ENCODE measurements around the gene RNF123. TPM values are rescaled to one million over a fixed set of nuclear protein-coding genes. Genes with fewer than 3 reads are reported as not detected.
"Not testable (repeated sequence)": the region's sequence is repeated elsewhere in the genome, so short reads cannot be mapped to it uniquely, and the experiment has no call there.

Gene RNF123
- total and polyA plus RNA-seq, 2 experiments from 2014 or later, result 27.7 to 39.1 TPM

DNA sequence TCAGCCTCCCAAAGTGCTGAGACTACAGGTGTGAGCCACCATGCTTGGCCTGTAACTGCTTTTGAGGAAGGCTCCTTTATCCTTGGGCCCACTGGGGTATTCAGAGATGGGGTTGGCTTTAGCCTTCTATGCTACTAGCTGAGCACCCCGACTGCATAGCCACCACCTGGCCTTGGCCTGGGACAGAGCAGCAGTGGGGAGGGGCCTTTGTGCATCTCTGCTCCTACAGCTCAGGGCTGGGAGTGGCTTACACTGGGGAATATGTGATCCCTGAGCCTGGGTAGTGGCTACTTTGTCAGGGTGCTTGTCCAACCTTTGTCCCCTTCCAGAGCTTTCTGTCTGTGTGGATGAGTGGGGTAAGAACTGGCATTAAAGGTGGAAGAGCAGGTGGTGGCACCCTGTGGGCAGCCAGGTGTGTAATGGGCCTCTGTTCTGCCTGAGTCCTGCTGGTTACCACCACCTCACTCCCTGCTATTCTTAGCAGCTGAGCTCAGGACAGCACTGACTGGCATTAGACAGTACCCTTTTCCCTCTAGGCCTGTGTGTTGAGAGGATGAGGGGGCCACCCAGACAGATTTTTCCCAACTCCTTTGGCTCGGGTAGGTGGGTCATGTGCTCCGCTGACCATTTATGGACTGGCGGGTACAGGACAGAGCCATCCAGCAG, 6.1 kb downstream of the RNF123 start:
- H4K20me1 ChIP-seq (ENCODE audit: insufficient read depth, poor library complexity, severe bottlenecking); H3K4me1 ChIP-seq (ENCODE audit: insufficient read depth); H3K27ac ChIP-seq; H2AFZ ChIP-seq; H3K9me2 ChIP-seq (replicated peaks; ENCODE audit: insufficient read depth); H3K27me3 ChIP-seq; H3K9me3 ChIP-seq (ENCODE audit: low read depth); H3K36me3 ChIP-seq (replicated peaks; ENCODE audit: insufficient read depth, low read depth); DNase-seq (ENCODE audit: low spot score); H3K4me3 ChIP-seq; H3K4me2 ChIP-seq: not testable (repeated sequence)
- peaks cover 32% of the 10 kb centered on the region for H3K79me2 ChIP-seq
- WGBS (ENCODE audit: low lambda C conversion rate, missing lambda C conversion rate), result 84% methylated on average over 4 of the region's 4 CpGs

GRCh38 chr3:49699281-49699979, 10.1 kb downstream of the RNF123 start:
- H3K4me2 ChIP-seq, result no peak overlapping the region
- H3K79me2 ChIP-seq, result peaks cover 1% of the 10 kb centered on the region
- H4K20me1 ChIP-seq (ENCODE audit: insufficient read depth, poor library complexity, severe bottlenecking), result no peaks in the 10 kb centered on the region
- H3K4me1 ChIP-seq (ENCODE audit: insufficient read depth), result no peaks in the 10 kb centered on the region
- no peaks in the 10 kb centered on the region for H3K9me2 ChIP-seq (replicated peaks; ENCODE audit: insufficient read depth)
- H3K27ac ChIP-seq, result no peak overlapping the region
- no peaks in the 10 kb centered on the region for H3K36me3 ChIP-seq (replicated peaks; ENCODE audit: insufficient read depth, low read depth)
- TF ChIP-seq, protein P1, sequence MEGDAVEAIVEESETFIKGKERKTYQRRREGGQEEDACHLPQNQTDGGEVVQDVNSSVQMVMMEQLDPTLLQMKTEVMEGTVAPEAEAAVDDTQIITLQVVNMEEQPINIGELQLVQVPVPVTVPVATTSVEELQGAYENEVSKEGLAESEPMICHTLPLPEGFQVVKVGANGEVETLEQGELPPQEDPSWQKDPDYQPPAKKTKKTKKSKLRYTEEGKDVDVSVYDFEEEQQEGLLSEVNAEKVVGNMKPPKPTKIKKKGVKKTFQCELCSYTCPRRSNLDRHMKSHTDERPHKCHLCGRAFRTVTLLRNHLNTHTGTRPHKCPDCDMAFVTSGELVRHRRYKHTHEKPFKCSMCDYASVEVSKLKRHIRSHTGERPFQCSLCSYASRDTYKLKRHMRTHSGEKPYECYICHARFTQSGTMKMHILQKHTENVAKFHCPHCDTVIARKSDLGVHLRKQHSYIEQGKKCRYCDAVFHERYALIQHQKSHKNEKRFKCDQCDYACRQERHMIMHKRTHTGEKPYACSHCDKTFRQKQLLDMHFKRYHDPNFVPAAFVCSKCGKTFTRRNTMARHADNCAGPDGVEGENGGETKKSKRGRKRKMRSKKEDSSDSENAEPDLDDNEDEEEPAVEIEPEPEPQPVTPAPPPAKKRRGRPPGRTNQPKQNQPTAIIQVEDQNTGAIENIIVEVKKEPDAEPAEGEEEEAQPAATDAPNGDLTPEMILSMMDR (IDR thresholded peaks at IDR 0.05; ENCODE audit: poor library complexity), result no peak
- TF ChIP-seq EZH2 (IDR thresholded peaks at IDR 0.05; ENCODE audit: borderline replicate concordance), result no peak
- TF ChIP-seq EZH2phosphoT487 (IDR thresholded peaks at IDR 0.05; ENCODE audit: low read depth, severe bottlenecking, unreplicated experiment), result no peak
- H2AFZ ChIP-seq, result no peak overlapping the region
- H3K9me3 ChIP-seq (ENCODE audit: low read depth), result no peaks in the 10 kb centered on the region
- H3K4me3 ChIP-seq, result no peak overlapping the region
- WGBS (ENCODE audit: low lambda C conversion rate, missing lambda C conversion rate), result 96% methylated on average over 14 of the region's 16 CpGs
- no peak for DNase-seq (ENCODE audit: low spot score)
- no peaks in the 10 kb centered on the region for H3K27me3 ChIP-seq

DNA sequence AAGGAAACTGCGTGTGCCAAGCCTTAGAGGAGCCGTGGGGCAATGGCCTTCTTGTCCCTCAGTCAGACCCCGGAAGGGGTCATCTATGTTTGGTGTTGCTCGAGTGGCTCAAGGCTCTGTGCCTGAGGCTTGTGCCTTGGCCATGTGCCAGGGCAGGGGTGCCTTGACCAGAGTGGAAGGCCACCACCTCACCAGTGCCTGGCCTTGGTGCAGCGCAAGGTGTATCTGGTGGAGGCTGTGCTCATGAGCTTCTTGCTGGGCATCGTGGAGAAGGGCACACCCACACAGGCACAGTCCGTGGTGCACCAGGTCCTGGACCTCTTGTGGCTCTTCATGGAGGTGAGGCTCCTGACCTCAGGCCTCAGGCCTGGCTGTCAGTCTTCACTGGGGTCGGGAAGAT, 10.7 kb downstream of the RNF123 start:
- no peaks in the 10 kb centered on the region for H3K9me2 ChIP-seq (replicated peaks; ENCODE audit: insufficient read depth)
- no peaks in the 10 kb centered on the region for H3K4me1 ChIP-seq (ENCODE audit: insufficient read depth)
- no peak overlapping the region for H3K4me2 ChIP-seq
- H3K4me3 ChIP-seq, result no peak overlapping the region
- H3K36me3 ChIP-seq (replicated peaks; ENCODE audit: insufficient read depth, low read depth), result no peaks in the 10 kb centered on the region
- no peak overlapping the region for H3K27ac ChIP-seq
- no peaks in the 10 kb centered on the region for H4K20me1 ChIP-seq (ENCODE audit: insufficient read depth, poor library complexity, severe bottlenecking)
- no peak for DNase-seq (ENCODE audit: low spot score)
- H3K79me2 ChIP-seq, result no peaks in the 10 kb centered on the region
- no peak overlapping the region for H2AFZ ChIP-seq
- H3K27me3 ChIP-seq, result no peaks in the 10 kb centered on the region
- H3K9me3 ChIP-seq (ENCODE audit: low read depth), result no peaks in the 10 kb centered on the region
- TF ChIP-seq EZH2 (IDR thresholded peaks at IDR 0.05; ENCODE audit: borderline replicate concordance), result no peak
- TF ChIP-seq EZH2phosphoT487 (IDR thresholded peaks at IDR 0.05; ENCODE audit: low read depth, severe bottlenecking, unreplicated experiment), result no peak
- TF ChIP-seq, protein P1 (IDR thresholded peaks at IDR 0.05; ENCODE audit: poor library complexity), result no peak
- 92% methylated on average over 8 of the region's 8 CpGs for WGBS (ENCODE audit: low lambda C conversion rate, missing lambda C conversion rate)

GRCh38 chr3:49700453-49701128, 11.2 kb downstream of the RNF123 start:
- Histone ChIP-seq H4K20me1 (ENCODE audit: insufficient read depth, poor library complexity, severe bottlenecking) (no peaks in the 10 kb centered on the region), H3K27me3 (no peaks in the 10 kb centered on the region), H3K9me2 (replicated peaks; ENCODE audit: insufficient read depth) (no peaks in the 10 kb centered on the region), H3K4me1 (ENCODE audit: insufficient read depth) (no peaks in the 10 kb centered on the region), H3K4me3 (no peak overlapping the region), H3K36me3 (replicated peaks; ENCODE audit: insufficient read depth, low read depth) (no peaks in the 10 kb centered on the region), H3K9me3 (ENCODE audit: low read depth) (no peaks in the 10 kb centered on the region), H3K27ac (no peak overlapping the region), H2AFZ (no peak overlapping the region), H3K4me2 (no peak overlapping the region), H3K79me2 (no peaks in the 10 kb centered on the region)
- WGBS (ENCODE audit: low lambda C conversion rate, missing lambda C conversion rate), result 85% methylated on average over 13 of the region's 13 CpGs
- TF ChIP-seq EZH2phosphoT487 (IDR thresholded peaks at IDR 0.05; ENCODE audit: low read depth, severe bottlenecking, unreplicated experiment) (no peak), EZH2 (IDR thresholded peaks at IDR 0.05; ENCODE audit: borderline replicate concordance) (no peak)
- TF ChIP-seq, protein P1 (IDR thresholded peaks at IDR 0.05; ENCODE audit: poor library complexity), result no peak
- no peak for DNase-seq (ENCODE audit: low spot score)
